ENCODE results near the gene ICOSLG. TPM values are rescaled to one million over a fixed set of nuclear protein-coding genes. Genes with fewer than 3 reads are reported as not detected.

ICOSLG gene
- total and polyA plus RNA-seq, 2 experiments from 2014 or later: 1.3 to 4.6 TPM

DNA sequence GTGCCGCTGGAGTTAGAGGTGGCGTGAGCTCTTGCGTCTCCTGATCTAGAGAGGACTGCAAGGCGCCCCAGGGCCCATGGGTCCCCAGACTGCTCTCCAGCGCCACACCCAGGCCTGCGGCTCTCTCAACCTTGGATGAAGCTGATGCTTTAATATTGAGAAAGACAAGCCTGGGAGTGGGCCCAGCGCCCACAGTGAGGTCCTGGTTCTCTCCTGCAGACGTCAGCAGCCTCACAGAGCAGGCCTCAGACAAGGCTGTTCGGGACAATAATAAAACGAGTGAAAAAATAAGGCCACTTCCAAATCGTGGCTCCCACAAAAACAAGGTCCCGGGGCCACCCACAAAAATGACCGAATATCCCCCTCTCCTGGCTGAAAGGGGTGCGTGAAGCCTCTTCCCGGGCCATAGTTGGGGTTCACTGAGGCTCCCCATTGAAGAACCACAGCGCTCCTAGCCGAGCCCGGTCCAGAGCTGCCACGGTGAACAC lies 27.0 kb upstream of the ICOSLG start:
- no peaks in the 10 kb centered on the region for H3K36me3 Mint-ChIP-seq (ENCODE audit: low read depth)
- peak; percentile 68 for DNase-seq (ENCODE audit: low spot score)
- ATAC-seq: peak; percentile 83

DNA sequence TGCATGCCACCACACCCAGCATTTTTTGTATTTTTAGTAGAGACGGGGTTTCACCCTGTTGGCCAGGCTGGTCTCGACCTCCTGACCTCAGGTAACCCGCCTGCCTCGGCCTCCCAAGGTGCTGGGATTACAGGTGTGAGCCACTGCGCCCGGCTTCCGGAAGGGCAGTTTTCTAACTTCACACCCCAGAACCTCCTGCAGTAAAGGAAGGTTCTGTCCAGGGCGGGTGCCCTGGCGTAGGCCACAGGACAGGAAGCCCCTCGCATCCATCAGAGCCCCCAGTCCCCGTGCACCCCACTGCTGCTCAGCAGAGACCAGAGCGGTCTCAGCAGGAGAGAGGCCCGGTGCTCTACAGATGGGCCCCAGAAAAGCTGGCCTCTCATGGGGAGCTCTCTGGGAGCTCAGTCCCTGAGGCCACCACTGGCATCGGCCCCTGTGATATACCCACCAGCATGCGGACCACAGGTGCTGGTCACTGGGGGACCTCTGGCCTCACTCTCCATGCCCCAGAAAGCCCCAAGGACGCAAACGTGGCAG lies 25.1 kb upstream of the ICOSLG start:
- Histone ChIP-seq H3K79me2 (replicated peaks; ENCODE audit: insufficient read depth) (no peaks in the 10 kb centered on the region), H3K4me3 (no peak overlapping the region), H3K4me1 (ENCODE audit: insufficient read depth) (no peaks in the 10 kb centered on the region; the same call in 1 of the 2 replicates), H4K20me1 (replicated peaks; ENCODE audit: insufficient read depth) (no peaks in the 10 kb centered on the region), H3K36me3 (ENCODE audit: insufficient read depth) (no peaks in the 10 kb centered on the region), H3K9me2 (ENCODE audit: insufficient read depth) (no peaks in the 10 kb centered on the region), H3K27ac (ENCODE audit: low read depth) (no peak overlapping the region), H3F3A (replicated peaks; ENCODE audit: low read depth) (no peaks in the 10 kb centered on the region), H3K4me2 (no peak overlapping the region), H3K27me3 (ENCODE audit: insufficient read depth) (no peaks in the 10 kb centered on the region), H2AFZ (no peak overlapping the region)
- peaks cover 4% of the 10 kb centered on the region; the same call in 2 of the 3 replicates for H3K4me1 Mint-ChIP-seq
- peaks cover 4% of the 10 kb centered on the region for H3K27me3 Mint-ChIP-seq (ENCODE audit: insufficient read depth, low read depth, poor library complexity)
- H3K27ac Mint-ChIP-seq: no peak overlapping the region
- no peaks in the 10 kb centered on the region for H3K9me3 Mint-ChIP-seq
- DNase-seq (ENCODE audit: low spot score): no peak
- no peaks in the 10 kb centered on the region for H3K36me3 Mint-ChIP-seq (ENCODE audit: low read depth)
- no peak for ATAC-seq
- H3K4me3 Mint-ChIP-seq: no peak overlapping the region
- TF ChIP-seq, protein P1, sequence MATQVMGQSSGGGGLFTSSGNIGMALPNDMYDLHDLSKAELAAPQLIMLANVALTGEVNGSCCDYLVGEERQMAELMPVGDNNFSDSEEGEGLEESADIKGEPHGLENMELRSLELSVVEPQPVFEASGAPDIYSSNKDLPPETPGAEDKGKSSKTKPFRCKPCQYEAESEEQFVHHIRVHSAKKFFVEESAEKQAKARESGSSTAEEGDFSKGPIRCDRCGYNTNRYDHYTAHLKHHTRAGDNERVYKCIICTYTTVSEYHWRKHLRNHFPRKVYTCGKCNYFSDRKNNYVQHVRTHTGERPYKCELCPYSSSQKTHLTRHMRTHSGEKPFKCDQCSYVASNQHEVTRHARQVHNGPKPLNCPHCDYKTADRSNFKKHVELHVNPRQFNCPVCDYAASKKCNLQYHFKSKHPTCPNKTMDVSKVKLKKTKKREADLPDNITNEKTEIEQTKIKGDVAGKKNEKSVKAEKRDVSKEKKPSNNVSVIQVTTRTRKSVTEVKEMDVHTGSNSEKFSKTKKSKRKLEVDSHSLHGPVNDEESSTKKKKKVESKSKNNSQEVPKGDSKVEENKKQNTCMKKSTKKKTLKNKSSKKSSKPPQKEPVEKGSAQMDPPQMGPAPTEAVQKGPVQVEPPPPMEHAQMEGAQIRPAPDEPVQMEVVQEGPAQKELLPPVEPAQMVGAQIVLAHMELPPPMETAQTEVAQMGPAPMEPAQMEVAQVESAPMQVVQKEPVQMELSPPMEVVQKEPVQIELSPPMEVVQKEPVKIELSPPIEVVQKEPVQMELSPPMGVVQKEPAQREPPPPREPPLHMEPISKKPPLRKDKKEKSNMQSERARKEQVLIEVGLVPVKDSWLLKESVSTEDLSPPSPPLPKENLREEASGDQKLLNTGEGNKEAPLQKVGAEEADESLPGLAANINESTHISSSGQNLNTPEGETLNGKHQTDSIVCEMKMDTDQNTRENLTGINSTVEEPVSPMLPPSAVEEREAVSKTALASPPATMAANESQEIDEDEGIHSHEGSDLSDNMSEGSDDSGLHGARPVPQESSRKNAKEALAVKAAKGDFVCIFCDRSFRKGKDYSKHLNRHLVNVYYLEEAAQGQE (IDR thresholded peaks at IDR 0.05; ENCODE audit: unreplicated experiment): no peak
- TF ChIP-seq, protein P2, sequence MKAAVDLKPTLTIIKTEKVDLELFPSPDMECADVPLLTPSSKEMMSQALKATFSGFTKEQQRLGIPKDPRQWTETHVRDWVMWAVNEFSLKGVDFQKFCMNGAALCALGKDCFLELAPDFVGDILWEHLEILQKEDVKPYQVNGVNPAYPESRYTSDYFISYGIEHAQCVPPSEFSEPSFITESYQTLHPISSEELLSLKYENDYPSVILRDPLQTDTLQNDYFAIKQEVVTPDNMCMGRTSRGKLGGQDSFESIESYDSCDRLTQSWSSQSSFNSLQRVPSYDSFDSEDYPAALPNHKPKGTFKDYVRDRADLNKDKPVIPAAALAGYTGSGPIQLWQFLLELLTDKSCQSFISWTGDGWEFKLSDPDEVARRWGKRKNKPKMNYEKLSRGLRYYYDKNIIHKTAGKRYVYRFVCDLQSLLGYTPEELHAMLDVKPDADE (IDR thresholded peaks at IDR 0.05): no peak
- TF ChIP-seq JUNB (IDR thresholded peaks at IDR 0.05; ENCODE audit: unreplicated experiment): no peak
- no peak for TF ChIP-seq EZH2phosphoT487 (IDR thresholded peaks at IDR 0.05; ENCODE audit: unreplicated experiment)
- TF ChIP-seq, protein P3, sequence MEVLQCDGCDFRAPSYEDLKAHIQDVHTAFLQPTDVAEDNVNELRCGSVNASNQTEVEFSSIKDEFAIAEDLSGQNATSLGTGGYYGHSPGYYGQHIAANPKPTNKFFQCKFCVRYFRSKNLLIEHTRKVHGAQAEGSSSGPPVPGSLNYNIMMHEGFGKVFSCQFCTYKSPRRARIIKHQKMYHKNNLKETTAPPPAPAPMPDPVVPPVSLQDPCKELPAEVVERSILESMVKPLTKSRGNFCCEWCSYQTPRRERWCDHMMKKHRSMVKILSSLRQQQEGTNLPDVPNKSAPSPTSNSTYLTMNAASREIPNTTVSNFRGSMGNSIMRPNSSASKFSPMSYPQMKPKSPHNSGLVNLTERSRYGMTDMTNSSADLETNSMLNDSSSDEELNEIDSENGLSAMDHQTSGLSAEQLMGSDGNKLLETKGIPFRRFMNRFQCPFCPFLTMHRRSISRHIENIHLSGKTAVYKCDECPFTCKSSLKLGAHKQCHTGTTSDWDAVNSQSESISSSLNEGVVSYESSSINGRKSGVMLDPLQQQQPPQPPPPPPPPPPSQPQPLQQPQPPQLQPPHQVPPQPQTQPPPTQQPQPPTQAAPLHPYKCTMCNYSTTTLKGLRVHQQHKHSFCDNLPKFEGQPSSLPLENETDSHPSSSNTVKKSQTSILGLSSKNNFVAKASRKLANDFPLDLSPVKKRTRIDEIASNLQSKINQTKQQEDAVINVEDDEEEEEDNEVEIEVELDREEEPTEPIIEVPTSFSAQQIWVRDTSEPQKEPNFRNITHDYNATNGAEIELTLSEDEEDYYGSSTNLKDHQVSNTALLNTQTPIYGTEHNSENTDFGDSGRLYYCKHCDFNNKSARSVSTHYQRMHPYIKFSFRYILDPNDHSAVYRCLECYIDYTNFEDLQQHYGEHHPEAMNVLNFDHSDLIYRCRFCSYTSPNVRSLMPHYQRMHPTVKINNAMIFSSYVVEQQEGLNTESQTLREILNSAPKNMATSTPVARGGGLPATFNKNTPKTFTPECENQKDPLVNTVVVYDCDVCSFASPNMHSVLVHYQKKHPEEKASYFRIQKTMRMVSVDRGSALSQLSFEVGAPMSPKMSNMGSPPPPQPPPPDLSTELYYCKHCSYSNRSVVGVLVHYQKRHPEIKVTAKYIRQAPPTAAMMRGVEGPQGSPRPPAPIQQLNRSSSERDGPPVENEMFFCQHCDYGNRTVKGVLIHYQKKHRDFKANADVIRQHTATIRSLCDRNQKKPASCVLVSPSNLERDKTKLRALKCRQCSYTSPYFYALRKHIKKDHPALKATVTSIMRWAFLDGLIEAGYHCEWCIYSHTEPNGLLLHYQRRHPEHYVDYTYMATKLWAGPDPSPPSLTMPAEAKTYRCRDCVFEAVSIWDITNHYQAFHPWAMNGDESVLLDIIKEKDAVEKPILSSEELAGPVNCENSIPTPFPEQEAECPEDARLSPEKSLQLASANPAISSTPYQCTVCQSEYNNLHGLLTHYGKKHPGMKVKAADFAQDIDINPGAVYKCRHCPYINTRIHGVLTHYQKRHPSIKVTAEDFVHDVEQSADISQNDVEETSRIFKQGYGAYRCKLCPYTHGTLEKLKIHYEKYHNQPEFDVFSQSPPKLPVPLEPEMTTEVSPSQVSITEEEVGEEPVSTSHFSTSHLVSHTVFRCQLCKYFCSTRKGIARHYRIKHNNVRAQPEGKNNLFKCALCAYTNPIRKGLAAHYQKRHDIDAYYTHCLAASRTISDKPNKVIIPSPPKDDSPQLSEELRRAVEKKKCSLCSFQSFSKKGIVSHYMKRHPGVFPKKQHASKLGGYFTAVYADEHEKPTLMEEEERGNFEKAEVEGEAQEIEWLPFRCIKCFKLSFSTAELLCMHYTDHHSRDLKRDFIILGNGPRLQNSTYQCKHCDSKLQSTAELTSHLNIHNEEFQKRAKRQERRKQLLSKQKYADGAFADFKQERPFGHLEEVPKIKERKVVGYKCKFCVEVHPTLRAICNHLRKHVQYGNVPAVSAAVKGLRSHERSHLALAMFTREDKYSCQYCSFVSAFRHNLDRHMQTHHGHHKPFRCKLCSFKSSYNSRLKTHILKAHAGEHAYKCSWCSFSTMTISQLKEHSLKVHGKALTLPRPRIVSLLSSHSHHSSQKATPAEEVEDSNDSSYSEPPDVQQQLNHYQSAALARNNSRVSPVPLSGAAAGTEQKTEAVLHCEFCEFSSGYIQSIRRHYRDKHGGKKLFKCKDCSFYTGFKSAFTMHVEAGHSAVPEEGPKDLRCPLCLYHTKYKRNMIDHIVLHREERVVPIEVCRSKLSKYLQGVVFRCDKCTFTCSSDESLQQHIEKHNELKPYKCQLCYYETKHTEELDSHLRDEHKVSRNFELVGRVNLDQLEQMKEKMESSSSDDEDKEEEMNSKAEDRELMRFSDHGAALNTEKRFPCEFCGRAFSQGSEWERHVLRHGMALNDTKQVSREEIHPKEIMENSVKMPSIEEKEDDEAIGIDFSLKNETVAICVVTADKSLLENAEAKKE (CRISPR knock-in tag; IDR thresholded peaks at IDR 0.05): no peak

More for the DNA sequence above, 27.0 kb upstream of the ICOSLG start:
- Histone ChIP-seq H3K27me3 (ENCODE audit: insufficient read depth) (no peaks in the 10 kb centered on the region), H3F3A (replicated peaks; ENCODE audit: low read depth) (no peaks in the 10 kb centered on the region), H3K36me3 (ENCODE audit: insufficient read depth) (no peaks in the 10 kb centered on the region), H3K9me2 (ENCODE audit: insufficient read depth) (no peaks in the 10 kb centered on the region), H3K27ac (ENCODE audit: low read depth) (no peak overlapping the region), H2AFZ (no peak overlapping the region), H3K4me1 (ENCODE audit: insufficient read depth) (no peaks in the 10 kb centered on the region; the same call in 1 of the 2 replicates), H3K4me2 (no peak overlapping the region), H3K4me3 (no peak overlapping the region), H4K20me1 (replicated peaks; ENCODE audit: insufficient read depth) (no peaks in the 10 kb centered on the region), H3K79me2 (replicated peaks; ENCODE audit: insufficient read depth) (no peaks in the 10 kb centered on the region)
- TF ChIP-seq, protein P4, sequence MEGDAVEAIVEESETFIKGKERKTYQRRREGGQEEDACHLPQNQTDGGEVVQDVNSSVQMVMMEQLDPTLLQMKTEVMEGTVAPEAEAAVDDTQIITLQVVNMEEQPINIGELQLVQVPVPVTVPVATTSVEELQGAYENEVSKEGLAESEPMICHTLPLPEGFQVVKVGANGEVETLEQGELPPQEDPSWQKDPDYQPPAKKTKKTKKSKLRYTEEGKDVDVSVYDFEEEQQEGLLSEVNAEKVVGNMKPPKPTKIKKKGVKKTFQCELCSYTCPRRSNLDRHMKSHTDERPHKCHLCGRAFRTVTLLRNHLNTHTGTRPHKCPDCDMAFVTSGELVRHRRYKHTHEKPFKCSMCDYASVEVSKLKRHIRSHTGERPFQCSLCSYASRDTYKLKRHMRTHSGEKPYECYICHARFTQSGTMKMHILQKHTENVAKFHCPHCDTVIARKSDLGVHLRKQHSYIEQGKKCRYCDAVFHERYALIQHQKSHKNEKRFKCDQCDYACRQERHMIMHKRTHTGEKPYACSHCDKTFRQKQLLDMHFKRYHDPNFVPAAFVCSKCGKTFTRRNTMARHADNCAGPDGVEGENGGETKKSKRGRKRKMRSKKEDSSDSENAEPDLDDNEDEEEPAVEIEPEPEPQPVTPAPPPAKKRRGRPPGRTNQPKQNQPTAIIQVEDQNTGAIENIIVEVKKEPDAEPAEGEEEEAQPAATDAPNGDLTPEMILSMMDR (conservative IDR thresholded peaks at IDR 0.05; ENCODE audit: low read depth in 2 of 2): peak; percentile 50 to 54
- no peak for TF ChIP-seq NANOG (IDR thresholded peaks at IDR 0.05; ENCODE audit: borderline replicate concordance)
- Mint-ChIP-seq H3K4me3 (no peak overlapping the region), H3K27me3 (ENCODE audit: insufficient read depth, low read depth, poor library complexity) (peaks cover 4% of the 10 kb centered on the region), H3K9me3 (no peaks in the 10 kb centered on the region), H3K4me1 (peaks cover 4% of the 10 kb centered on the region; the same call in 2 of the 3 replicates), H3K27ac (no peak overlapping the region)

Measured in GM23338 (cell line).